Body of pancreas (tissue), 4 donors: ENCODE measurements around the gene KCTD4.

Experiments used
- CTCF ChIP-seq, 7 experiments: fragments of 450-650 bp in 4 of 7; fragments of 200-600 bp in 3 of 7; sonication (generic) in 3 of 7; IDR thresholded peaks; one replicate each; pipeline ENCODE4 v1.5.1; 2016 to 2019; ENCODE audit warnings: antibody characterized with exemption in 7 of 7
- POLR2A ChIP-seq, 3 donors: fragments of 450-650 bp; IDR thresholded peaks; one replicate each; pipeline ENCODE4 v1.6.1; 2016; ENCODE audit warnings: antibody characterized with exemption in 3 of 3, mild to moderate bottlenecking in 2 of 3

GRCh38 chr13:45207319-45207718, 6.5 kb upstream of the KCTD4 start:
- TF ChIP-seq CTCF (IDR thresholded peaks at IDR 0.05) (no peak), POLR2A (IDR thresholded peaks at IDR 0.05) (no peak)
